ENCODE measurements around the gene FER.
"Not testable (repeated sequence)": the region's sequence is repeated elsewhere in the genome, so short reads cannot be mapped to it uniquely, and the experiment has no call there.

FER gene

DNA sequence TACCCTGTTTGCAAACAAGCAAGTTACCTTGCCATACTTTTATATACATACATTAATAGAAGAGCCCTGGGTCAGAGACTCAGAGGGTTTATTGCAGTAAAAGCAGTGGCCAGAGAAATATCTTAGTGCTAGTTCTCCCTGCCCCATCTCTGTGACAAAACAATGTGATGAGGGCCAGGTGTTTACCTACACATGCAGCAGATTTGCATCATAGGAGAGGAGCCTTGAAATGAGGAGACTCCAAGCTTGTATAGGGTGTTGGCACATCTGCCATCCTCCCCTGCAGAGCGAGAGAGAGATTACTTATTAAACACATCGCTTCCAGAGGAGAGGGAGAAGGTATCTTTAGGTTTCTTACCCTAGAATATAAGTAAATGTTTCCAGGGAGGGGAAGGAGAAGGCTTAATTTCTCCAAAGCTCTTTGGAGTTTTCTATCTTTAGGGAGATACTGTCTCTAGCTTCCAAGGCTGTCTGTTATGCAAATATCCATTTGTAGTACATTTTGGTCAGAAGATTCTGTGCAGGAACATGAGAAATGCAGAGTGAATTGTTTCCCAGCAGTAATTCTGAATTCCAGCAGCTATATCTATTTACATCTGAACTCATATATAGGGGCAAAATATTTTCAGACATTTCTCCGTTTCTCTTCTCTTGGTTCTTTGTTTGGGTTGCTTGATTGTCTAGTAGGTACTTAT, 15.7 kb downstream of the FER start:
- Histone ChIP-seq H3K36me3 (no peaks in the 10 kb centered on the region), H3K9me3 (no peaks in the 10 kb centered on the region; the same call in 1 of the 2 replicates), H3K27me3 (no peaks in the 10 kb centered on the region), H3K4me1 (no peaks in the 10 kb centered on the region), H3K4me3 (ENCODE audit: low read depth, low read length) (no peak overlapping the region)
- no peak for DNase-seq
- TF ChIP-seq, protein P1, sequence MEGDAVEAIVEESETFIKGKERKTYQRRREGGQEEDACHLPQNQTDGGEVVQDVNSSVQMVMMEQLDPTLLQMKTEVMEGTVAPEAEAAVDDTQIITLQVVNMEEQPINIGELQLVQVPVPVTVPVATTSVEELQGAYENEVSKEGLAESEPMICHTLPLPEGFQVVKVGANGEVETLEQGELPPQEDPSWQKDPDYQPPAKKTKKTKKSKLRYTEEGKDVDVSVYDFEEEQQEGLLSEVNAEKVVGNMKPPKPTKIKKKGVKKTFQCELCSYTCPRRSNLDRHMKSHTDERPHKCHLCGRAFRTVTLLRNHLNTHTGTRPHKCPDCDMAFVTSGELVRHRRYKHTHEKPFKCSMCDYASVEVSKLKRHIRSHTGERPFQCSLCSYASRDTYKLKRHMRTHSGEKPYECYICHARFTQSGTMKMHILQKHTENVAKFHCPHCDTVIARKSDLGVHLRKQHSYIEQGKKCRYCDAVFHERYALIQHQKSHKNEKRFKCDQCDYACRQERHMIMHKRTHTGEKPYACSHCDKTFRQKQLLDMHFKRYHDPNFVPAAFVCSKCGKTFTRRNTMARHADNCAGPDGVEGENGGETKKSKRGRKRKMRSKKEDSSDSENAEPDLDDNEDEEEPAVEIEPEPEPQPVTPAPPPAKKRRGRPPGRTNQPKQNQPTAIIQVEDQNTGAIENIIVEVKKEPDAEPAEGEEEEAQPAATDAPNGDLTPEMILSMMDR (IDR thresholded peaks at IDR 0.05; ENCODE audit: low read depth, low read length) = no peak

DNA sequence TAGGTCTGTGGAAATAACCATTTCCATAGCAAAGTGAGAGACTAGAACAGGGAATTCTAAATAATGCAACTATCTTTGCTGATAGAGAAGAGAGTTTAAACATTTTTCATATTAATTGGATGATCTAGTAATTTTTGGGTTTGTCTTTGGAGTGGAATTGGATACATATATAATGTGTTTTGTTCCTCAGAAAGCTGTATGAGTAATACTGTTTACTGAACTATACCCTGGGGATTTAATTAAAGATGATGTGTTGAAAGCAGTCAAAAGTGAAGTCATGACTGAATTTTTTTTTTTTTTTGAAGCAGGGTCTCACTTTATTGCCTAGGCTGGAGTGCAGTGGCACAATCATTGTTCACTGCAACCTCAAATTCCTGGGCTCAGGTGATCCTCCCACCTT, 17.9 kb downstream of the FER start:
- Histone ChIP-seq H3K4me1 (no peaks in the 10 kb centered on the region), H3K36me3 (no peaks in the 10 kb centered on the region), H3K4me3 (ENCODE audit: low read depth, low read length) (no peak overlapping the region), H3K9me3 (no peaks in the 10 kb centered on the region), H3K27me3 (no peaks in the 10 kb centered on the region)
- DNase-seq = no peak
- TF ChIP-seq, protein P1 (IDR thresholded peaks at IDR 0.05; ENCODE audit: low read depth, low read length) = no peak

DNA sequence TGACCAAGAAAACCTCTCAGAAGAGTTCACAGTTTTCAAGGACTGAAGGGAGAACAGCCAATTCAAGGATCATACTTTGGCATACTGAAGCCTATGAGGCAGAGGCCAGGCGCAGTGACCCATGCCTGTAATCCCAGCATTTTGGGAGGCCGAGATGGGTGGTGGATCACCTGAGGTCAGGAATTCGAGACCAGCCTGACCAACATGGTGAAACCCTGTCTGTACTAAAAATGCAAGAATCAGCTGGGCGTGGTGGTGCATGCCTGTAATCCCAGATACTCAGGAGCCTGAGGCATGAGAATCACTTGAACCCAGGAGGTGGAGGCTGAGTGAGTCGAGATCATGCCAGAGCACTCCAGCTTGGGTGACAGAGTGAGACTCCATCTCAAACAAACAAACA, 19.2 kb downstream of the FER start:
- not testable (repeated sequence) for H3K27me3 ChIP-seq; DNase-seq; H3K9me3 ChIP-seq; H3K4me3 ChIP-seq (ENCODE audit: low read depth, low read length); H3K4me1 ChIP-seq; H3K36me3 ChIP-seq

GRCh38 chr5:108769352-108769751, 21.7 kb downstream of the FER start:
- Histone ChIP-seq H3K4me1 (no peaks in the 10 kb centered on the region), H3K36me3 (no peaks in the 10 kb centered on the region), H3K9me3 (no peaks in the 10 kb centered on the region; the same call in 1 of the 2 replicates), H3K27me3 (no peaks in the 10 kb centered on the region), H3K4me3 (ENCODE audit: low read depth, low read length) (no peak overlapping the region)
- no peak for DNase-seq
- TF ChIP-seq, protein P1 (IDR thresholded peaks at IDR 0.05; ENCODE audit: low read depth, low read length) = no peak

- no peaks in the 10 kb centered on the region; the same call in 1 of the 2 replicates for H3K9me3 ChIP-seq
- TF ChIP-seq, protein P1 (IDR thresholded peaks at IDR 0.05; ENCODE audit: low read depth, low read length) = no peak
- no peak for DNase-seq
- no peaks in the 10 kb centered on the region for H3K27me3 ChIP-seq
- no peaks in the 10 kb centered on the region for H3K4me1 ChIP-seq
- H3K36me3 ChIP-seq = no peaks in the 10 kb centered on the region
- H3K4me3 ChIP-seq (ENCODE audit: low read depth, low read length) = no peak overlapping the region
Observed at GRCh38 chr5:108772626-108773025, 24.9 kb downstream of the FER start.

GRCh38 chr5:108773330-108773729, 25.6 kb downstream of the FER start:
- Histone ChIP-seq H3K4me1 (no peaks in the 10 kb centered on the region), H3K4me3 (ENCODE audit: low read depth, low read length) (no peak overlapping the region), H3K27me3 (no peaks in the 10 kb centered on the region), H3K36me3 (no peaks in the 10 kb centered on the region), H3K9me3 (no peaks in the 10 kb centered on the region; the same call in 1 of the 2 replicates)
- TF ChIP-seq, protein P1 (IDR thresholded peaks at IDR 0.05; ENCODE audit: low read depth, low read length) = no peak
- no peak for DNase-seq

DNA sequence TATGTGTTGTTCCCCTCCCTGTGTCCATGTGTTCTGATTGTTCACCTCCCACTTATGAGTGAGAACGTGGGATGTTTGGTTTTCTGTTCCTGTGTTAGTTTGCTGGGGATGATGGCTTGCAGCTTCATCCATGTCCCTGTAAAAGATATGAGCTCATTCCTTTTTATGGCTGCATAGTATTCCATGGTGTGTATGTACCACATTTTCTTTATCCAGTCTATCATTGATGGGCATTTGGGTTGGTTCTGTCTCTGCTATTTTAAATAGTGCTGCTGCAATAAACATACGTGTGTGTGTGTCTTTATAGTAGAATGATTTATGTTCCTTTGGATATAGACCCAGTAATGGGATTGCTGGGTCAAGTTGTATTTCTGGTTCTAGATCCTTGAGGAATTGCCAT, 26.4 kb downstream of the FER start:
- not testable (repeated sequence) for H3K4me1 ChIP-seq; H3K27me3 ChIP-seq; DNase-seq; H3K4me3 ChIP-seq (ENCODE audit: low read depth, low read length); H3K9me3 ChIP-seq; H3K36me3 ChIP-seq

GRCh38 chr5:108777582-108777981, 29.9 kb downstream of the FER start:
- H3K27me3 ChIP-seq; H3K36me3 ChIP-seq; H3K9me3 ChIP-seq; H3K4me3 ChIP-seq (ENCODE audit: low read depth, low read length); H3K4me1 ChIP-seq; DNase-seq: not testable (repeated sequence)

DNA sequence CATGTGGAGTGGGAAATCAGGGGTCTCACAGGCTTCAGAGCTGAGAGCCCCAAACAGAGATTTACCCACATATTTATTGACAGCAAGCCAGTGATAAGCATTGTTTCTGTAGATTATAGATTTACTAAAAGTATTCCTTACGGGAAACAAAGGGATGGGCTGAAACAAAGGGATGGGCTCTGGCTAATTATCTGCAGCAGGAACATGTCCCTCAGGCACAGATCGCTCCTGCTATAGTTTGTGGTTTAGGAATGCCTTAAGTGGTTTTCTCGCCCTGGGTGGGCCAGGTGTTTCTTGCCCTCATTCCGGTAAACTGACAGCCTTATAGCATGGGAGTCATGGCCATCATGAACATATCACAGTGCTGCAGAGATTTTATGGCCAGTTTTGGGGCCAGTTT, 36.9 kb downstream of the FER start:
- DNase-seq; H3K36me3 ChIP-seq; H3K4me3 ChIP-seq (ENCODE audit: low read depth, low read length); H3K27me3 ChIP-seq; H3K9me3 ChIP-seq: not testable (repeated sequence)
- H3K4me1 ChIP-seq = peaks cover 11% of the 10 kb centered on the region

Data from BE2C (cell line).